HCEC 1CT (cell line): ENCODE results near the gene MMP2.

Experiments
- DNase-seq: peaks from one replicate; pipeline ENCODE4 v3.0.0-alpha.2; 2017

MMP2 gene

GRCh38 chr16:55495616-55496289 lies 16.8 kb downstream of the MMP2 start:
- no peak for DNase-seq

- no peak for DNase-seq
These were observed 17.6 kb downstream of the MMP2 start for GRCh38 chr16:55496509-55497145.

GRCh38 chr16:55497558-55497957 lies 18.6 kb downstream of the MMP2 start:
- no peak for DNase-seq

- DNase-seq = no peak
These were observed 19.1 kb downstream of the MMP2 start for GRCh38 chr16:55498101-55498500.

- no peak for DNase-seq
These were observed 20.3 kb downstream of the MMP2 start for GRCh38 chr16:55499281-55499680.

GRCh38 chr16:55499951-55500529 lies 21.0 kb downstream of the MMP2 start:
- peak; percentile 97 for DNase-seq

- no peak for DNase-seq
These were observed 21.6 kb downstream of the MMP2 start for GRCh38 chr16:55500530-55501011.

- DNase-seq = no peak
These were observed 22.7 kb downstream of the MMP2 start for GRCh38 chr16:55501549-55502322.

GRCh38 chr16:55502801-55503366 lies 23.9 kb downstream of the MMP2 start:
- peak; percentile 90 for DNase-seq

- no peak for DNase-seq
These were observed 24.9 kb downstream of the MMP2 start for GRCh38 chr16:55503726-55504550.

GRCh38 chr16:55505333-55506015 lies 26.5 kb downstream of the MMP2 start:
- no peak for DNase-seq

GRCh38 chr16:55506083-55506482 lies 27.1 kb downstream of the MMP2 start:
- DNase-seq = no peak

GRCh38 chr16:55506708-55507107 lies 27.7 kb downstream of the MMP2 start:
- no peak for DNase-seq

- no peak for DNase-seq
These were observed 29.4 kb downstream of the MMP2 start for GRCh38 chr16:55508271-55508921.

- peak; percentile 72 for DNase-seq
These were observed 30.2 kb downstream of the MMP2 start, which contains the start of gene LPCAT2 for GRCh38 chr16:55508941-55509931. Gene LPCAT2 (plus strand): TSS chr16:55509072. CDS start chr16:55509182, 110 bp downstream.

- DNase-seq = no peak
These were observed 31.3 kb downstream of the MMP2 start for GRCh38 chr16:55510185-55510805.

- DNase-seq = no peak
These were observed 33.9 kb downstream of the MMP2 start for GRCh38 chr16:55512941-55513340.

- no peak for DNase-seq
These were observed 34.6 kb downstream of the MMP2 start for GRCh38 chr16:55513616-55514015.

- peak; percentile 48 for DNase-seq
These were observed 36.1 kb downstream of the MMP2 start for GRCh38 chr16:55515111-55515510.
